WTC11 (cell line): ENCODE measurements around the gene CYP27A1. TPM values are rescaled to one million over a fixed set of nuclear protein-coding genes. Genes with fewer than 3 reads are reported as not detected.

Source experiments
- ATAC-seq: fragments of 200-7000 bp; cut with Tn5 transposase; 2 replicates; pipeline ENCODE4 v1.10.0; 2021; ENCODE audit warnings: mild to moderate bottlenecking, moderate library complexity
- CTCF ChIA-PET: fragments of 300-600 bp; sonication (Branson Sonifier 250); formaldehyde crosslinking; loops from one replicate; lab custom pipeline; 2021; ENCODE audit warnings: antibody characterized with exemption; lab: Charles Lee
- POLR2A ChIA-PET: fragments of 350-600 bp; sonication (Branson Sonifier 250); formaldehyde crosslinking; loops from one replicate; lab custom pipeline; 2021; ENCODE audit warnings: antibody characterized with exemption; lab: Charles Lee
- DNase-seq: peaks from one replicate; pipeline ENCODE4 v3.0.0; 2021; ENCODE audit warnings: low spot score
- H3K27ac Mint-ChIP-seq: 2 replicates; pipeline ENCODE4 v1.8.0; 2021; ENCODE audit warnings: mixed read lengths
- H3K27me3 Mint-ChIP-seq: 2 replicates; pipeline ENCODE4 v1.8.0; 2021; ENCODE audit warnings: low read depth, mild to moderate bottlenecking, moderate library complexity, mixed read lengths
- H3K36me3 Mint-ChIP-seq: 2 replicates; pipeline ENCODE4 v1.8.0; 2021; ENCODE audit warnings: mixed read lengths
- H3K4me1 Mint-ChIP-seq: 2 replicates; pipeline ENCODE4 v1.8.0; 2022; ENCODE audit warnings: mixed read lengths
- H3K4me3 Mint-ChIP-seq: 2 replicates; pipeline ENCODE4 v1.8.0; 2021; ENCODE audit warnings: mild to moderate bottlenecking, moderate library complexity, mixed read lengths
- H3K9me3 Mint-ChIP-seq: 2 replicates; pipeline ENCODE4 v1.8.0; 2021; ENCODE audit warnings: mixed read lengths
- ATF3 ChIP-seq: sonication (generic); formaldehyde crosslinking; conservative IDR thresholded peaks from 2 replicates; pipeline ENCODE4 v1.8.1; 2022; ENCODE audit warnings: mild to moderate bottlenecking, missing genetic modification reagents
- ATF6 ChIP-seq: sonication (generic); formaldehyde crosslinking; IDR thresholded peaks from 2 replicates; pipeline ENCODE4 v1.8.1; 2023; ENCODE audit warnings: mild to moderate bottlenecking, missing genetic modification reagents
- E2F4 ChIP-seq: sonication (generic); formaldehyde crosslinking; IDR thresholded peaks from 2 replicates; pipeline ENCODE4 v1.8.1; 2022; ENCODE audit warnings: low read depth, mild to moderate bottlenecking, moderate library complexity, missing genetic modification reagents, borderline replicate concordance
- ERG ChIP-seq: fragments of 250-450 bp; sonication (Bioruptor Pico); IDR thresholded peaks from 2 replicates; pipeline ENCODE4 v1.8.0; 2021; ENCODE audit warnings: mild to moderate bottlenecking
- FOXP1 ChIP-seq: sonication (generic); formaldehyde crosslinking; IDR thresholded peaks from 2 replicates; pipeline ENCODE4 v1.8.0; 2022; ENCODE audit warnings: missing genetic modification reagents, mild to moderate bottlenecking, moderate library complexity, borderline replicate concordance
- HMGA2 ChIP-seq: fragments of 250-450 bp; sonication (Bioruptor Pico); IDR thresholded peaks from 2 replicates; pipeline ENCODE4 v1.4.0; 2021; ENCODE audit warnings: mild to moderate bottlenecking, moderate library complexity
- HMGXB4 ChIP-seq: sonication (generic); formaldehyde crosslinking; IDR thresholded peaks from 2 replicates; pipeline ENCODE4 v1.8.1; 2023; ENCODE audit warnings: mild to moderate bottlenecking, moderate library complexity, missing genetic modification reagents
- IRF1 ChIP-seq: sonication (generic); formaldehyde crosslinking; IDR thresholded peaks from 2 replicates; pipeline ENCODE4 v1.8.0; 2023; ENCODE audit warnings: missing genetic modification reagents
- MYBL2 ChIP-seq: sonication (generic); formaldehyde crosslinking; IDR thresholded peaks from 2 replicates; pipeline ENCODE4 v1.8.1; 2023; ENCODE audit warnings: mild to moderate bottlenecking, moderate library complexity, missing genetic modification reagents
- TEAD4 ChIP-seq: sonication (generic); formaldehyde crosslinking; IDR thresholded peaks from 2 replicates; pipeline ENCODE4 v1.8.0; 2022; ENCODE audit warnings: mild to moderate bottlenecking, missing genetic modification reagents
- TP53 ChIP-seq: sonication (generic); formaldehyde crosslinking; IDR thresholded peaks from 2 replicates; pipeline ENCODE4 v1.8.1; 2023; ENCODE audit warnings: mild to moderate bottlenecking, missing genetic modification reagents
- ZBTB21 ChIP-seq: sonication (generic); formaldehyde crosslinking; IDR thresholded peaks from 2 replicates; pipeline ENCODE4 v1.8.1; 2023; ENCODE audit warnings: mild to moderate bottlenecking, missing genetic modification reagents, borderline replicate concordance
- ZBTB43 ChIP-seq: sonication (generic); formaldehyde crosslinking; IDR thresholded peaks from 2 replicates; pipeline ENCODE4 v1.8.1; 2023; ENCODE audit warnings: mild to moderate bottlenecking, missing genetic modification reagents
- ZNF138 ChIP-seq: sonication (generic); formaldehyde crosslinking; conservative IDR thresholded peaks from 2 replicates; pipeline ENCODE4 v1.8.1; 2022; ENCODE audit warnings: mild to moderate bottlenecking, moderate library complexity, missing genetic modification reagents
- ZNF281 ChIP-seq: sonication (generic); formaldehyde crosslinking; IDR thresholded peaks from 2 replicates; pipeline ENCODE4 v1.8.0; 2023; ENCODE audit warnings: mild to moderate bottlenecking, missing genetic modification reagents
- ZNF425 ChIP-seq: fragments of 250-450 bp; sonication (Bioruptor Pico); conservative IDR thresholded peaks from 2 replicates; pipeline ENCODE4 v1.9.0; 2021; ENCODE audit warnings: mild to moderate bottlenecking
- ZNF671 ChIP-seq: fragments of 250-450 bp; sonication (Bioruptor Pico); IDR thresholded peaks from 2 replicates; pipeline ENCODE4 v1.8.0; 2021; ENCODE audit warnings: mild to moderate bottlenecking
- total RNA-seq: library from RNA; stranded (reverse); gene quantifications from 3 replicates; pipeline ENCODE4 v1.2.3, GENCODE V29; 2021

The CYP27A1 gene
- total RNA-seq, 1 experiment from 2014 or later = 5.6 TPM

- TF ChIP-seq ZNF138 (CRISPR knock-in tag) (no peak), ZBTB21 (no peak), TP53 (CRISPR knock-in tag) (no peak), ZNF425 (no peak), ZNF671 (CRISPR knock-in tag) (no peak), E2F4 (CRISPR knock-in tag) (no peak), ATF3 (no peak), MYBL2 (CRISPR knock-in tag) (no peak), HMGXB4 (CRISPR knock-in tag) (no peak), HMGA2 (CRISPR knock-in tag) (no peak), ATF6 (no peak), ZBTB43 (CRISPR knock-in tag) (no peak), ERG (no peak), IRF1 (CRISPR knock-in tag) (no peak)
- ChIA-PET CTCF (interaction anchor here (1.3 kb wide), 1 partner anchor 93 kb away, joined by 3 read pairs; no protein-coding TSS in a partner anchor), POLR2A (no interaction called here)
- ATAC-seq (no peak), DNase-seq (no peak)
- Mint-ChIP-seq H3K4me1 (no peaks in the 10 kb centered on the region), H3K9me3 (no peaks in the 10 kb centered on the region), H3K27ac (no peak overlapping the region), H3K36me3 (peaks cover 48% of the 10 kb centered on the region), H3K27me3 (no peaks in the 10 kb centered on the region), H3K4me3 (no peak overlapping the region)
Observed at GRCh38 chr2:218754201-218754600, 27.7 kb upstream of the CYP27A1 start.

GRCh38 chr2:218754781-218755180 lies 27.2 kb upstream of the CYP27A1 start:
- ChIA-PET CTCF (no interaction called here), POLR2A (no interaction called here)
- no peak for DNase-seq
- ATAC-seq = no peak
- no peaks in the 10 kb centered on the region for H3K27me3 Mint-ChIP-seq
- peaks cover 43% of the 10 kb centered on the region for H3K36me3 Mint-ChIP-seq
- no peak overlapping the region for H3K27ac Mint-ChIP-seq
- H3K4me3 Mint-ChIP-seq = no peak overlapping the region
- H3K4me1 Mint-ChIP-seq = no peaks in the 10 kb centered on the region
- no peaks in the 10 kb centered on the region for H3K9me3 Mint-ChIP-seq
- TF ChIP-seq TEAD4 (CRISPR knock-in tag) (no peak), ATF6 (no peak), ZNF281 (no peak), FOXP1 (no peak)
